ENCODE data around the gene NSDHL. TPM values are rescaled to one million over a fixed set of nuclear protein-coding genes. Genes with fewer than 3 reads are reported as not detected.

NSDHL gene
- total RNA-seq, 1 experiment from 2014 or later, result 31.6 TPM

DNA sequence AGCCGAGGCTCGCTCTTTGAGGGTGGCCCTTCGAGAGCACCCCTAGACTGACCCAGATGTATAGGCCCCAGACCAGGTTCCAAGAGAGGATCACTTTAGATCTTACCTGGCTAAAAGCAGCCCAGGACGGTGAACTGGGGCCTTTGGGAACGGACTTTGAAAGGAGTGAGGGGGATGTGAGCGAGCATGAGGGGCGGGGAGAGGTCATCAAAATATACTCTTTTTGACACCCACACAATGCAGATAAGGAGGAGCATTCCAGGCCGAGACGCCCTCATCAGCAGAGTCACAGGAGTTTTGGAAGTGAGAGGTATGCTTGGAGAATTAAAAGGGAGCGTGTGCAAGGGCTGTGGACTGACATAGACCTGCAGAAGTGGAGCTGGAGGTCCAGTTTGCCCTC, 528 bp downstream of the NSDHL start:
- Histone ChIP-seq H3K23me2 (ENCODE audit: insufficient read length, low read depth, low read length, poor library complexity, severe bottlenecking) (peaks cover 7% of the 10 kb centered on the region), H4K91ac (ENCODE audit: insufficient read length, low read depth, low read length) (no peak overlapping the region), H3K27me3 (ENCODE audit: insufficient read depth, low read length) (no peaks in the 10 kb centered on the region), H3K18ac (ENCODE audit: insufficient read length, low read depth, low read length) (no peak overlapping the region), H3K9ac (ENCODE audit: extremely low read depth, insufficient read length, low read length) (peak overlapping the region; percentile 85), H3K4me1 (ENCODE audit: insufficient read depth, low read length) (peaks cover 2% of the 10 kb centered on the region; the same call in 1 of the 2 replicates), H4K8ac (replicated peaks; ENCODE audit: insufficient read length, low read depth, low read length) (no peak overlapping the region), H3K79me1 (ENCODE audit: insufficient read depth, low read depth, low read length, poor library complexity, severe bottlenecking) (no peaks in the 10 kb centered on the region), H3K79me2 (ENCODE audit: insufficient read depth, low read length) (peaks cover 16% of the 10 kb centered on the region; the same call in 1 of the 2 replicates), H3K14ac (ENCODE audit: insufficient read depth, low read length) (no peak overlapping the region), H2BK12ac (ENCODE audit: insufficient read length, low read depth, low read length) (no peak overlapping the region), H2BK20ac (ENCODE audit: low read depth, low read length, poor library complexity, severe bottlenecking) (no peak overlapping the region), H3K4me2 (ENCODE audit: insufficient read depth, insufficient read length, low read length) (peak overlapping the region; percentile 87), H4K5ac (ENCODE audit: insufficient read length, low read depth, low read length) (no peak overlapping the region), H2AFZ (ENCODE audit: low read length) (no peak overlapping the region), H3K56ac (ENCODE audit: insufficient read length, low read depth, low read length) (no peak overlapping the region), H3K9me3 (ENCODE audit: control insufficient read depth, low read depth, low read length) (peaks cover 47% of the 10 kb centered on the region), H4K20me1 (ENCODE audit: control insufficient read depth, insufficient read depth, insufficient read length) (no peaks in the 10 kb centered on the region), H2BK15ac (ENCODE audit: low read depth, low read length) (no peak overlapping the region), H3K4ac (ENCODE audit: low read depth, low read length) (no peak overlapping the region), H3T11ph (ENCODE audit: low read length) (no peak overlapping the region), H3K23ac (ENCODE audit: insufficient read length, low read depth, low read length) (no peak overlapping the region), H2BK5ac (ENCODE audit: insufficient read length, low read length) (no peak overlapping the region), H2BK120ac (ENCODE audit: low read depth, low read length, poor library complexity, severe bottlenecking) (no peak overlapping the region), H3K27ac (ENCODE audit: insufficient read length, low read depth, low read length) (no peak overlapping the region), H2AK5ac (ENCODE audit: insufficient read length, low read length) (no peak overlapping the region)
- TF ChIP-seq, protein P1, sequence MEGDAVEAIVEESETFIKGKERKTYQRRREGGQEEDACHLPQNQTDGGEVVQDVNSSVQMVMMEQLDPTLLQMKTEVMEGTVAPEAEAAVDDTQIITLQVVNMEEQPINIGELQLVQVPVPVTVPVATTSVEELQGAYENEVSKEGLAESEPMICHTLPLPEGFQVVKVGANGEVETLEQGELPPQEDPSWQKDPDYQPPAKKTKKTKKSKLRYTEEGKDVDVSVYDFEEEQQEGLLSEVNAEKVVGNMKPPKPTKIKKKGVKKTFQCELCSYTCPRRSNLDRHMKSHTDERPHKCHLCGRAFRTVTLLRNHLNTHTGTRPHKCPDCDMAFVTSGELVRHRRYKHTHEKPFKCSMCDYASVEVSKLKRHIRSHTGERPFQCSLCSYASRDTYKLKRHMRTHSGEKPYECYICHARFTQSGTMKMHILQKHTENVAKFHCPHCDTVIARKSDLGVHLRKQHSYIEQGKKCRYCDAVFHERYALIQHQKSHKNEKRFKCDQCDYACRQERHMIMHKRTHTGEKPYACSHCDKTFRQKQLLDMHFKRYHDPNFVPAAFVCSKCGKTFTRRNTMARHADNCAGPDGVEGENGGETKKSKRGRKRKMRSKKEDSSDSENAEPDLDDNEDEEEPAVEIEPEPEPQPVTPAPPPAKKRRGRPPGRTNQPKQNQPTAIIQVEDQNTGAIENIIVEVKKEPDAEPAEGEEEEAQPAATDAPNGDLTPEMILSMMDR (conservative IDR thresholded peaks at IDR 0.05), result no peak
- H3K4me3 Mint-ChIP-seq, result peak overlapping the region; percentile 94
- no peak for DNase-seq
- H3K9me3 Mint-ChIP-seq, result peaks cover 75 to 80% of the 10 kb centered on the region in 2 experiments
- WGBS (ENCODE audit: extremely low coverage, insufficient read length, low lambda C conversion rate), result no CpG with 5 or more reads among the region's 10 CpGs
- no peaks in the 10 kb centered on the region; the same call in 1 of the 2 replicates for H3K27me3 Mint-ChIP-seq (ENCODE audit: low read depth)
- peak overlapping the region; percentile 9 to 96 (median 76); a peak in 6 of 7 replicates for H3K27ac Mint-ChIP-seq
- peaks cover 6 to 15% of the 10 kb centered on the region in 2 experiments for H3K4me1 Mint-ChIP-seq
- peaks cover 31 to 44% (median 42%) of the 10 kb centered on the region in 3 experiments for H3K36me3 Mint-ChIP-seq (ENCODE audit: insufficient read depth in 1 of 3, low read depth in 3 of 3)

All from H9 (cell line).